ENCODE results near the gene AGAP1. TPM values are rescaled to one million over a fixed set of nuclear protein-coding genes. Genes with fewer than 3 reads are reported as not detected.

AGAP1 gene
- total RNA-seq, 4 donors from 2014 or later = 7.2 to 19.6 (median 15.2) TPM

DNA sequence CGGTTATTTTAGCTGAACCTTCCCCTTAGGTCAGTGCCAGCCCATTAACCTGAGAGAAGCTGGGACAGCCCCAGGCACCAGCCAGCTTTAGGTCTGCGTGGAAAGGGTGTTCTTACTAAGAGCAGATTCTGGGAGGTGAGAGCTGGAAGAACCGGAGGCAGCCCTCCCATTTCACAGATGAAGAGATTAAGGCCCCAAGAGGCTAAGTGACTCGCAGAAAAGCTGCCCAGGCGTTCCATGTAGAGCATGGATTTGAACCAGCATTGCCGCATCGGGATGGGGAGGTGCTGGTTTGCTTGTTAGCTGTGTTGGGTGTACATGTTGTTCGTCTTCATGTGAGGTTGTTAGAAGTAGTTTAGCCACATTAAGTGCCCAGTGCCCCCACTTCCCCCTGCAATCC is 203.2 kb downstream of the AGAP1 start:
- no peak for DNase-seq
- H3K27ac ChIP-seq = no peak overlapping the region
- no peak overlapping the region for H3K4me3 ChIP-seq
- peaks cover 0 to 26% (median 4%) of the 10 kb centered on the region in 3 donors for H3K4me1 ChIP-seq
- H3K9me3 ChIP-seq = no peaks in the 10 kb centered on the region
- H3K36me3 ChIP-seq = no peaks in the 10 kb centered on the region
- no peaks in the 10 kb centered on the region for H3K27me3 ChIP-seq
- intact Hi-C loops (cut with DNase I) = no loop called here
- no peak for TF ChIP-seq POLR2A (IDR thresholded peaks at IDR 0.05)
- TF ChIP-seq, protein P1, sequence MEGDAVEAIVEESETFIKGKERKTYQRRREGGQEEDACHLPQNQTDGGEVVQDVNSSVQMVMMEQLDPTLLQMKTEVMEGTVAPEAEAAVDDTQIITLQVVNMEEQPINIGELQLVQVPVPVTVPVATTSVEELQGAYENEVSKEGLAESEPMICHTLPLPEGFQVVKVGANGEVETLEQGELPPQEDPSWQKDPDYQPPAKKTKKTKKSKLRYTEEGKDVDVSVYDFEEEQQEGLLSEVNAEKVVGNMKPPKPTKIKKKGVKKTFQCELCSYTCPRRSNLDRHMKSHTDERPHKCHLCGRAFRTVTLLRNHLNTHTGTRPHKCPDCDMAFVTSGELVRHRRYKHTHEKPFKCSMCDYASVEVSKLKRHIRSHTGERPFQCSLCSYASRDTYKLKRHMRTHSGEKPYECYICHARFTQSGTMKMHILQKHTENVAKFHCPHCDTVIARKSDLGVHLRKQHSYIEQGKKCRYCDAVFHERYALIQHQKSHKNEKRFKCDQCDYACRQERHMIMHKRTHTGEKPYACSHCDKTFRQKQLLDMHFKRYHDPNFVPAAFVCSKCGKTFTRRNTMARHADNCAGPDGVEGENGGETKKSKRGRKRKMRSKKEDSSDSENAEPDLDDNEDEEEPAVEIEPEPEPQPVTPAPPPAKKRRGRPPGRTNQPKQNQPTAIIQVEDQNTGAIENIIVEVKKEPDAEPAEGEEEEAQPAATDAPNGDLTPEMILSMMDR (IDR thresholded peaks at IDR 0.05) = no peak
- WGBS, 2 donors = 76 to 95% methylated on average over 7 to 8 of the region's 8 CpGs

DNA sequence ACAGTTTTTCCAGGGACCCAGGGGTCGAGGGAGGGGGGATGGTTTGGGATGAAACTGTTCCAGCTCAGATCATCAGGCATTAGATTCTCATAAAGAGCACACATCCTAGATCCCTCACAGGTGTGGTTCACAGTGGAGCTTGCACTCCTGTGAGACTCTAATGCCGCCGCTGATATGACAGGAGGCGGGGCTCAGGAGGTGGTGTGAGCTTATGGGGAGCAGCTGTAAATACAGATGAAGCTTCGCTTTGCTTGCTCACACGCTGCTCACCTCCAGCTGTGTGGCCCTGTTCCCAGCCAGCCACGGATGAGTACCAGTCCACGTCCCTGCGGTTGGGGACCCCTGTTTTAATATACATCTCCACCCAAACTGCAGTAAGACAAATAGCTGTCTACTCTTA is 204.2 kb downstream of the AGAP1 start:
- intact Hi-C loops (cut with DNase I) = no loop called here
- Histone ChIP-seq H3K36me3 (no peaks in the 10 kb centered on the region), H3K27ac (no peak overlapping the region), H3K9me3 (no peaks in the 10 kb centered on the region), H3K4me1 (peaks cover 0 to 36% (median 10%) of the 10 kb centered on the region in 3 donors), H3K27me3 (no peaks in the 10 kb centered on the region), H3K4me3 (no peak overlapping the region)
- no peak for DNase-seq
- 72 to 84% methylated on average over 7 to 9 of the region's 9 CpGs for WGBS, 2 donors
- TF ChIP-seq, protein P1 (IDR thresholded peaks at IDR 0.05) = no peak
- TF ChIP-seq POLR2A (IDR thresholded peaks at IDR 0.05) = no peak

DNA sequence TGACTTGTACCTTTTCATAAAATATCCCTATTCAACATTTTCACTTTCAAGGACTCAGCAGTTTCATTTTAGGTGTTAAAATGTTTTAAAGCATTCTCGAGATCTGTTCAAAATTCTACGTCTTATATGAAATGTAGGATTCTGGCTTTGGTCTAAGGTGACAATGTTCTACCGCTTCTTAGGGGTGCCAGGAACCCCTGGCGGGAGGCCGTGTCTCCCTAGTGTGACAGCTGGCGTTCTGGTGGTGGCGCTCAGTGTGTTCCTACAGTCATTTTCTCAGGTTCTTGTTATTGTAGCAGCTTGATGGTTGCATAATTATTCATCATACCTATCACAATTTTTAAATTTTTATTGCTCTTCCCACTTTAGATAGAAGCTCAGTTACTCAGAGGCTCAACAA is 204.6 kb downstream of the AGAP1 start:
- WGBS, 2 donors = 90 to 99% methylated on average over 5 to 7 of the region's 7 CpGs
- Histone ChIP-seq H3K9me3 (no peaks in the 10 kb centered on the region), H3K4me1 (peaks cover 3 to 40% (median 14%) of the 10 kb centered on the region in 3 donors), H3K27ac (no peak overlapping the region), H3K4me3 (no peak overlapping the region), H3K36me3 (no peaks in the 10 kb centered on the region), H3K27me3 (no peaks in the 10 kb centered on the region)
- TF ChIP-seq POLR2A (IDR thresholded peaks at IDR 0.05) = no peak
- TF ChIP-seq, protein P1 (IDR thresholded peaks at IDR 0.05) = no peak
- intact Hi-C loops (cut with DNase I) = no loop called here
- no peak for DNase-seq

DNA sequence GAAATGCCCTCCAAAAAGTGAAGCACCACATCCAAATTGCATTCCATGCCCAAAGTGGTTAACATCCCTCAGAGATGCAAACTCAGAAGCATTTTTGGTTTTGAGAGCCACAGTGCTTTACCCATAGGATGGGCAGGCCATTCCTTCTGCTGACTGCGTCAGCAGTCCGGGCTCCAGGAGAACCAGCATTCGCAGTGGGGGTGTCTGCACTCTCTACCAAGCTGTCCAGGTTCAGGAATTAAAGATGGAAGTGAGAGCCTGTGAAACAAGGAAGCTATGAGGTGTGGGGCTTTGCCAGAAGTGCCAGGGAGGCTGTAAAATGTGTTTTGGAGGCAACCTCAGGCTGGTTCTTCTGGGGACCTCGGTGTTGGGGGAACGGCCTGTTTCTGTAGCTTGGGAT is 205.7 kb downstream of the AGAP1 start:
- 74 to 82% methylated on average over 2 to 5 of the region's 5 CpGs for WGBS, 2 donors
- no peaks in the 10 kb centered on the region for H3K9me3 ChIP-seq
- H3K27ac ChIP-seq = no peak overlapping the region
- H3K4me3 ChIP-seq = no peak overlapping the region
- no peak for DNase-seq
- peaks cover 3 to 47% (median 14%) of the 10 kb centered on the region in 3 donors for H3K4me1 ChIP-seq
- no peak for TF ChIP-seq POLR2A (IDR thresholded peaks at IDR 0.05)
- TF ChIP-seq, protein P1 (IDR thresholded peaks at IDR 0.05) = no peak
- intact Hi-C loops (cut with DNase I) = no loop called here
- H3K36me3 ChIP-seq = no peaks in the 10 kb centered on the region
- H3K27me3 ChIP-seq = no peaks in the 10 kb centered on the region

DNA sequence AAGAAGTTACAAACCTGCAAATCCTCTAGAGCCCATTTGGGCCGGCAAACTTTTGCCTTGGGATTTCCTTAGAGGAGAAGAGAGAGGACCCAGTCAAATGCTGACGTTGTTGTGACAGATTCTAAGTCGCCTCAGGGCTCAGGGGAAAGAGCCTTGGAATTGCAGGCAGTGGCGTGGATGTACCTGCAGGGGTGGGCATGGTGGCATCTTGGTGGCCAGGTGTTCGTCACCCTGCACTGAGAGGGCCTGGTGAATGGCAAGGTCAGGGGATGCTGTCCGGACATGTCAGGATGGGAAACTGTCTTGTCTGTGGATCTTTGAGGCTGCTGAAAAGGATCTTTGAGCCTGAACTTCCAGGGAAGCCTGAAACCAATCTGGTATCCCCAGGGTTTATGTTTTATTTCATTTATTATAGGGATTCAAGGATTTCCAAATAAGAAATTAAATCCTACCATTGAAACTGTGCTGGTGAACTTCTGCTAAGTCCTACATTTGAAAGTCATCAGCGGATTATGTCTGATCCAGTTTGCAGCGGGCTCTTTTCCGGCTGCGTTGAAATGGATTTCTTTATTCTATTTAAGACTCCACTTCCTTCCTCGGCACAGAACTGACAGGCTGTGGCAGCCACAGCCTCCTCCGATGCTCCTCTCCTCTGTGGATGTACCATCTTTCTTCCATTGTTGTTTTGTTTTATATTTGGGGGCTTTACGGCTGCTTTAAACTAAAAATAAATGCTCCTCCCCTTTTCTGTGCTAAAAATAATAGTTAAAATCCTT is 207.6 kb downstream of the AGAP1 start:
- Histone ChIP-seq H3K27ac (no peak overlapping the region), H3K27me3 (no peaks in the 10 kb centered on the region), H3K4me1 (peaks cover 3 to 49% (median 14%) of the 10 kb centered on the region in 3 donors), H3K36me3 (no peaks in the 10 kb centered on the region), H3K9me3 (no peaks in the 10 kb centered on the region), H3K4me3 (no peak overlapping the region)
- no peak for DNase-seq
- intact Hi-C loops (cut with DNase I) = no loop called here
- TF ChIP-seq POLR2A (IDR thresholded peaks at IDR 0.05) = no peak
- TF ChIP-seq, protein P1 (IDR thresholded peaks at IDR 0.05) = no peak
- 55 to 78% methylated on average over 13 of the region's 13 CpGs for WGBS, 2 donors
